Transverse colon (tissue), 4 donors: ENCODE data around the gene PTBP3. TPM values are rescaled to one million over a fixed set of nuclear protein-coding genes. Genes with fewer than 3 reads are reported as not detected.
"Not testable (repeated sequence)": the region's sequence is repeated elsewhere in the genome, so short reads cannot be mapped to it uniquely, and the experiment has no call there.

ENCODE experiments used
- DNase-seq: peaks from one replicate; pipeline ENCODE4 v3.0.0-alpha.2; 2019
- H3K27ac ChIP-seq, 4 donors: fragments of 200-600 bp; sonication (generic); 2 replicates each; pipeline ENCODE4 v1.5.1; 2016 to 2018; ENCODE audit warnings: inconsistent platforms in 4 of 4
- H3K27me3 ChIP-seq: fragments of 200-600 bp; sonication (generic); 2 replicates; pipeline ENCODE4 v1.5.1; 2017; ENCODE audit warnings: inconsistent platforms
- H3K36me3 ChIP-seq, 4 donors: fragments of 200-600 bp; sonication (generic); 2 replicates each; pipeline ENCODE4 v1.5.1; 2017 to 2019; ENCODE audit warnings: inconsistent platforms in 4 of 4
- H3K4me1 ChIP-seq, 4 donors: fragments of 200-600 bp; sonication (generic); 2 replicates each; pipeline ENCODE4 v1.5.1; 2017 to 2020; ENCODE audit warnings: inconsistent platforms in 4 of 4
- H3K4me3 ChIP-seq, 4 donors: fragments of 200-600 bp; sonication (generic); 1 replicate in 1 of 4; 2 replicates in 3 of 4; pipeline versions ENCODE4 v1.5.1 to v1.6.1; 2017 to 2019; ENCODE audit warnings: inconsistent platforms in 4 of 4
- H3K9me3 ChIP-seq, 2 donors: fragments of 200-600 bp; sonication (generic); 2 replicates each; pipeline ENCODE4 v1.5.1; 2017 to 2019; ENCODE audit warnings: inconsistent platforms in 2 of 2
- CTCF ChIP-seq, 5 experiments: fragments of 200-600 bp in 3 of 5; fragments of 450-650 bp in 2 of 5; sonication (generic) in 3 of 5; IDR thresholded peaks; 1 replicate in 2 of 5; 2 replicates in 3 of 5; pipeline ENCODE4 v1.5.1; 2016 to 2017; ENCODE audit warnings: antibody characterized with exemption in 5 of 5, inconsistent platforms in 3 of 5, mild to moderate bottlenecking in 2 of 5, moderate library complexity in 1 of 5
- EP300 ChIP-seq: sonication (generic); formaldehyde crosslinking; IDR thresholded peaks from one replicate; pipeline ENCODE4 v1.6.1; 2017; ENCODE audit warnings: antibody characterized with exemption, low read depth
- POLR2A ChIP-seq: fragments of 450-650 bp; IDR thresholded peaks from one replicate; pipeline ENCODE4 v1.6.1; 2016; ENCODE audit warnings: antibody characterized with exemption, mild to moderate bottlenecking, moderate library complexity
- POLR2AphosphoS5 ChIP-seq, 3 donors: sonication (generic); formaldehyde crosslinking; IDR thresholded peaks; one replicate each; pipeline ENCODE4 v1.6.1; 2016; ENCODE audit warnings: antibody characterized with exemption in 3 of 3
- WGBS, 2 donors: methylation state at CpG; one replicate each; pipeline ENCODE4 v1.1.5; 2018; ENCODE audit warnings: low coverage in 1 of 2; 5-methylcytosine and 5-hydroxymethylcytosine counted together
- in situ Hi-C, 4 donors: fragments of 200-750 bp; cut with MboI; loops; one replicate each; pipeline versions ENCODE4 v1.15.0 to v1.15.1; 2017; ENCODE audit warnings: low sequenced_read_pairs in 3 of 4, low pct_ligation_motif_present in 1 of 4, low pct_unique_long_range_greater_than_20kb in 1 of 4
- intact Hi-C: fragments of 100-400 bp; cut with DNase I; formaldehyde crosslinking; loops from one replicate; pipeline ENCODE4 v1.15.1; 2023; ENCODE audit warnings: low total_unique reads
- total RNA-seq, 4 donors: library from RNA; depleted of rRNA; stranded (reverse); fragments of >200 nt; gene quantifications; one replicate each; pipeline ENCODE4 v1.1.0, GENCODE V29; 2016

PTBP3 gene
- total RNA-seq, 4 donors from 2014 or later = 25.3 to 96.9 (median 54.7) TPM

GRCh38 chr9:112194969-112195431, 138.4 kb downstream of the PTBP3 start:
- no peak for DNase-seq
- Histone ChIP-seq H3K27me3 (no peaks in the 10 kb centered on the region), H3K4me3 (no peak overlapping the region), H3K27ac (no peak overlapping the region), H3K9me3 (no peaks in the 10 kb centered on the region), H3K36me3 (no peaks in the 10 kb centered on the region), H3K4me1 (peaks cover 0 to 3% (median 0%) of the 10 kb centered on the region in 4 donors)
- TF ChIP-seq POLR2AphosphoS5 (IDR thresholded peaks at IDR 0.05) (no peak), POLR2A (no peak), EP300 (no peak)
- in situ Hi-C loops = no loop called here
- 86 to 91% methylated on average over 3 to 4 of the region's 4 CpGs for WGBS, 2 donors
- intact Hi-C loops = no loop called here

GRCh38 chr9:112193572-112194288, 139.7 kb downstream of the PTBP3 start:
- no peak for DNase-seq
- H3K27me3 ChIP-seq = no peaks in the 10 kb centered on the region
- 82 to 84% methylated on average over 6 of the region's 6 CpGs for WGBS, 2 donors
- no peak overlapping the region for H3K4me3 ChIP-seq
- H3K9me3 ChIP-seq = no peaks in the 10 kb centered on the region
- intact Hi-C loops (no loop called here), in situ Hi-C loops (no loop called here)
- H3K4me1 ChIP-seq = peaks cover 0 to 3% (median 1%) of the 10 kb centered on the region in 4 donors
- TF ChIP-seq EP300 = no peak
- no peak for TF ChIP-seq POLR2A
- no peak for TF ChIP-seq POLR2AphosphoS5 (IDR thresholded peaks at IDR 0.05)
- TF ChIP-seq CTCF (IDR thresholded peaks at IDR 0.05) = no peak
- H3K27ac ChIP-seq = no peak overlapping the region
- no peaks in the 10 kb centered on the region for H3K36me3 ChIP-seq

- H3K4me1 ChIP-seq, H3K27ac ChIP-seq, in situ Hi-C loops, H3K9me3 ChIP-seq, H3K27me3 ChIP-seq, DNase-seq, H3K36me3 ChIP-seq, intact Hi-C loops, H3K4me3 ChIP-seq: not testable (repeated sequence)
- WGBS, 2 donors = 90 to 100% methylated on average over 1 of the region's 1 CpG
Observed at GRCh38 chr9:112190320-112190719, 143.1 kb downstream of the PTBP3 start.

GRCh38 chr9:112188884-112189283, 144.5 kb downstream of the PTBP3 start:
- intact Hi-C loops = no loop called here
- DNase-seq = no peak
- H3K36me3 ChIP-seq = no peaks in the 10 kb centered on the region
- no peak overlapping the region for H3K27ac ChIP-seq
- H3K4me3 ChIP-seq = no peak overlapping the region
- TF ChIP-seq POLR2A = no peak
- TF ChIP-seq EP300 = no peak
- no peak for TF ChIP-seq CTCF (IDR thresholded peaks at IDR 0.05)
- TF ChIP-seq POLR2AphosphoS5 (IDR thresholded peaks at IDR 0.05) = no peak
- H3K27me3 ChIP-seq = no peaks in the 10 kb centered on the region
- 71% methylated on average over 1 of the region's 1 CpG; no CpG with 5 or more reads in 1 of the 2 donors for whole genome bisulfite sequencing, 2 donors
- in situ Hi-C loops = no loop called here
- peaks cover 0 to 3% (median 0%) of the 10 kb centered on the region in 4 donors for H3K4me1 ChIP-seq
- H3K9me3 ChIP-seq = no peaks in the 10 kb centered on the region

- Histone ChIP-seq H3K36me3 (no peaks in the 10 kb centered on the region), H3K4me3 (no peak overlapping the region), H3K27me3 (no peaks in the 10 kb centered on the region), H3K9me3 (no peaks in the 10 kb centered on the region), H3K27ac (no peak overlapping the region), H3K4me1 (peaks cover 0 to 3% (median 0%) of the 10 kb centered on the region in 4 donors)
- 85 to 90% methylated on average over 3 to 4 of the region's 4 CpGs for WGBS, 2 donors
- in situ Hi-C loops (no loop called here), intact Hi-C loops (no loop called here)
- TF ChIP-seq POLR2A = no peak
- no peak for TF ChIP-seq POLR2AphosphoS5 (IDR thresholded peaks at IDR 0.05)
- no peak for TF ChIP-seq EP300
- TF ChIP-seq CTCF (IDR thresholded peaks at IDR 0.05) = no peak
- no peak for DNase-seq
Observed at GRCh38 chr9:112187404-112187803, 146.0 kb downstream of the PTBP3 start.
